ENCODE measurements around the gene HELZ2. TPM values are rescaled to one million over a fixed set of nuclear protein-coding genes. Genes with fewer than 3 reads are reported as not detected.
"Not testable (repeated sequence)": the region's sequence is repeated elsewhere in the genome, so short reads cannot be mapped to it uniquely, and the experiment has no call there.

The HELZ2 gene
- total RNA-seq, 1 donor from 2014 or later = 58.1 TPM

DNA sequence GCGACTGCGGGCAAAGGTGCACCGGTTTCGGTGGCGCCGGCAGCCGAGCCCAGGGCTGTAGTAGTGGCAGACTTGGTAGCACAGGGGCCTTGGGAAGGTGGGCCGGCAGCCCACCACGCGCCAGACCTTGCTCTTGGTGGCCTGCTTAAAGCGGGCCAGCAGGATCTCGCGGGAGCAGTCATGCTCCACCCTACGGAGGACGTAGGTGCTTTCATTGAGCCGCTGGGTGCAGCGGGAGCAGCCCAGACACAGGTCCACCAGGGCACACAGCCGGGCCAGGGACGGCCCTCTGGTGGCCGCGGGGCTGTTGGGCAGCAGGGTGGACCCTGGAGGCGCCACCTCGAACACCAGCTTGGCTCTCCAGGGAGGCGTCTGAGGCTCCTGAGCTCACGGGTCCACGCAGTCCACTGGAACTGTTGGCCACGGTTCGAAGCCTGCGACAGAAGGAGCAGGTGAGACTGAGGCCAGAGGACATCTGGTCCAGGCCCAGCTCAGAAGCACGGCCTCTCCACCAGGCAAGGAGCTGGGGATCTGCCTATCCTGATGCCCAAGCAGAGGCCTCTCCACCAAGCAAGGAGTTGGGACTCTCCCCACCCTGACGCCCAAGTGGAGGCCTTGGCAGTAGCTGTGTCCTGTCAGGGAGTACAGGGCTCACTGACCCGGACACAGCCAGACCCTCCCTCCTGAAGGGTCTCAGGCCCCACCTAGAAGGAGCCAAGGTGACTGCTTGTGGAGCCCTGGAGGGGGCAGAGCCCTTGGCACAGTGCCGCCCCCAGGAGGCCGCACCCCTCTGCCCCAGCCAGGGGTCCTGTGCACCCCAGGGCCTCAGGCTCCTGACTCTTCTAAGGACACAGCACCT, 1.0 kb downstream of the HELZ2 start:
- peak overlapping the region; percentile 62 to 68 for H3K27ac ChIP-seq
- H3K4me1 ChIP-seq = peaks cover 8 to 9% of the 10 kb centered on the region in 2 donors
- peaks cover 0 to 6% of the 10 kb centered on the region in 2 donors for H3K36me3 ChIP-seq
- no peak for DNase-seq (ENCODE audit: low spot score in 2 of 2)
- no peaks in the 10 kb centered on the region for H3K27me3 ChIP-seq
- H3K4me3 ChIP-seq = peak overlapping the region; percentile 70 to 92
- H3K9me3 ChIP-seq = no peaks in the 10 kb centered on the region
- TF ChIP-seq, protein P1, sequence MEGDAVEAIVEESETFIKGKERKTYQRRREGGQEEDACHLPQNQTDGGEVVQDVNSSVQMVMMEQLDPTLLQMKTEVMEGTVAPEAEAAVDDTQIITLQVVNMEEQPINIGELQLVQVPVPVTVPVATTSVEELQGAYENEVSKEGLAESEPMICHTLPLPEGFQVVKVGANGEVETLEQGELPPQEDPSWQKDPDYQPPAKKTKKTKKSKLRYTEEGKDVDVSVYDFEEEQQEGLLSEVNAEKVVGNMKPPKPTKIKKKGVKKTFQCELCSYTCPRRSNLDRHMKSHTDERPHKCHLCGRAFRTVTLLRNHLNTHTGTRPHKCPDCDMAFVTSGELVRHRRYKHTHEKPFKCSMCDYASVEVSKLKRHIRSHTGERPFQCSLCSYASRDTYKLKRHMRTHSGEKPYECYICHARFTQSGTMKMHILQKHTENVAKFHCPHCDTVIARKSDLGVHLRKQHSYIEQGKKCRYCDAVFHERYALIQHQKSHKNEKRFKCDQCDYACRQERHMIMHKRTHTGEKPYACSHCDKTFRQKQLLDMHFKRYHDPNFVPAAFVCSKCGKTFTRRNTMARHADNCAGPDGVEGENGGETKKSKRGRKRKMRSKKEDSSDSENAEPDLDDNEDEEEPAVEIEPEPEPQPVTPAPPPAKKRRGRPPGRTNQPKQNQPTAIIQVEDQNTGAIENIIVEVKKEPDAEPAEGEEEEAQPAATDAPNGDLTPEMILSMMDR (IDR thresholded peaks at IDR 0.05) = no peak
- intact Hi-C loops (cut with DNase I) = loop anchor here (5.0 kb wide), 2 partner anchors 51 to 54 kb away; partner anchors contain the start of genes GMEB2 and PPDPF

DNA sequence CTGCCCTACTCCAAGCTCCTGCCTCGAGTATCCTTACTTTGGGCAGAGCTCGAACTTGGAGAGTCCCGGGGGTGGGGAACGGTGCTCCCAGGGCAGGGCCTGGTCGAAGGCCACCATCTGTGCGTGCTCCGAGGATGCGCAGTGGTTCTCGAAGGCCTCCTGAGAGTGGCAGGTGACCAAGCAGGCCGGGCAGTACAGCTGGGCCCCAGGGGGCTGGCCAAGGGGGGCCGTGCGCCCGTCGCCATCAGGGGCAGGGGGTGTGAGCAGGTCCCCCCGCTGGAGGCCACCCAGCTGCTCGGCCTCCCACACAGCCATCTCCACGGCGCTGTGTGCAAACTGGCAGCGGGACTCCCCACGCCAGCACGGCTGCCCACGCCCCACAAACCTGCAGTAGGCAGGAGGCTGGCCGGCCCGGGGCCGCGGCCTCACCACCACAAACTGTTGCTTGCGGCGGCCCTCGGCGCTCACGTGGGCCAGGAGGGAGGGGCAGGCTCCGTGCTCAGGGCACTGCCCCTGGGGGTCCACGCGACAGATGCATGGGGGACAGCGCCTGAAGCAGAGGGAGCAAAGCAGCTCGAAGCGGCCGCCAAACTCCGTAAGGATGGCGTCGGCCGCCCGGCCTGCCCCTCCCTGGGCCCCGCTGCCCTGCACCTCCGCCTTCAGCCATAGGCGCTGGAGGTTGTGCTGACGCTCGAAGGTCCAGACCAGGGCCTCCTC, 1.8 kb downstream of the HELZ2 start:
- H3K27ac ChIP-seq = no peak overlapping the region
- DNase-seq (ENCODE audit: low spot score in 2 of 2) = no peak
- H3K36me3 ChIP-seq = peaks cover 0 to 6% of the 10 kb centered on the region in 2 donors
- no peaks in the 10 kb centered on the region for H3K27me3 ChIP-seq
- peaks cover 8 to 9% of the 10 kb centered on the region in 2 donors for H3K4me1 ChIP-seq
- intact Hi-C loops (cut with DNase I) = loop anchor here (5.0 kb wide), 2 partner anchors 50 to 55 kb away; partner anchors contain the start of genes GMEB2 and PPDPF
- H3K9me3 ChIP-seq = no peaks in the 10 kb centered on the region
- H3K4me3 ChIP-seq = no peak overlapping the region
- TF ChIP-seq, protein P1 (IDR thresholded peaks at IDR 0.05) = no peak

DNA sequence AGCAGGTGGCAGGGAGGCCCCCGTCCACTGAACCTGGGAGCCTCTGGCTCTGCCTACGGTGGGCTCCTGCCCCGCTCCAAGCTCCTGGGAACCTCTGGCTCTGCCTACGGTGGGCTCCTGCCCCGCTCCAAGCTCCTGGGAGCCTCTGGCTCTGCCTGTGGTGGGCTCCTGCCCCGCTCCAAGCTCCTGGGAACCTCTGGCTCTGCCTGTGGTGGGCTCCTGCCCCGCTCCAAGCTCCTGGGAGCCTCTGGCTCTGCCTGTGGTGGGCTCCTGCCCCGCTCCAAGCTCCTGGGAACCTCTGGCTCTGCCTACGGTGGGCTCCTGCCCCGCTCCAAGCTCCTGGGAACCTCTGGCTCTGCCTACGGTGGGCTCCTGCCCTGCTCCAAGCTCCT, 3.0 kb downstream of the HELZ2 start:
- not testable (repeated sequence) for H3K4me1 ChIP-seq; H3K27ac ChIP-seq; H3K27me3 ChIP-seq; H3K4me3 ChIP-seq; DNase-seq (ENCODE audit: low spot score in 2 of 2); H3K9me3 ChIP-seq
- peaks cover 0 to 12% of the 10 kb centered on the region in 2 donors for H3K36me3 ChIP-seq
- intact Hi-C loops (cut with DNase I) = loop anchor here (5.0 kb wide), 2 partner anchors 49 to 56 kb away; partner anchors contain the start of genes GMEB2 and PPDPF

DNA sequence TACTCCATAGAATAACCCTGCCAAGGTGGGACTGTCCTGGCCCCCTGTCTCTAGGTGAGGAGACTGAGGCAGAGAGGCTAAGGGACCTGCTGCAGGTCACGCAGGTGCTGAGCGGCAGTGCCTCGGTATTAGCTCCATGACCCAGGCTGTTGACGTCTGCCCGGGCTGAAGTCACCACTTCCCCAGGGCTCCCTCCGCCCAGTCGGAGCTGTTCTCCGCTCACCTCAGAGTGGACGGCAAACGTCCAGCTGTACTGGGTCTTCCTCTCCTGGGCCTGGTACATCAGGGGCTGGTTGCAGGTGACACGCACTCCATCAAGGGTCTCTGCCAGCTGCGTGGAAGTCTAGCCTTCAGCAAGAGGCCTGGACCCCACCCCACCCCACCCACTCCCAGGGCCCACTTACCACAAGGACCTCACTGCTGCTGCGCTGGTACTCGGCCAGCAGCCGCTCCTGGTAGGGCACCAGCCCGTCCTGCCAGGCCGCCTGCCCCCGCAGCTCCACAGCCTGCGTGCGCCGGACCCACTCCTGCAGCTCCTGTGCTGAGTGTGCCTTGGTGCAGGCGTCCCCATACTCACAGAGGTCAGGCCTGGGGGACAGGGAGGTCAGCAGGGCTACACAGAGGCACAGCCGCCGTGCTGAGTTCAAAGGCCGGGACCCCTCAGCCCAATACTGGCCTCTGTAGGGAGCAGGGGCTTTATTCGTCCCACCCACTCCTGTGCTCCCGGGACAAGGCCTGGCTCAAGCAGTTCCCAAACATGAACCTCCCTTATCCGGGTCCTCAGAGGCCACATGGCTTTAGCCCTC, 3.6 kb downstream of the HELZ2 start:
- Histone ChIP-seq H3K36me3 (peaks cover under 1 to 17% of the 10 kb centered on the region in 2 donors), H3K4me3 (no peak overlapping the region), H3K27me3 (no peaks in the 10 kb centered on the region), H3K4me1 (peaks cover 8 to 9% of the 10 kb centered on the region in 2 donors), H3K9me3 (no peaks in the 10 kb centered on the region), H3K27ac (no peak overlapping the region)
- TF ChIP-seq, protein P1 (IDR thresholded peaks at IDR 0.05) = no peak
- DNase-seq (ENCODE audit: low spot score in 2 of 2) = no peak
- intact Hi-C loops (cut with DNase I) = loop anchor here (5.0 kb wide), 2 partner anchors 48 to 57 kb away; partner anchors contain the start of genes GMEB2 and PPDPF

DNA sequence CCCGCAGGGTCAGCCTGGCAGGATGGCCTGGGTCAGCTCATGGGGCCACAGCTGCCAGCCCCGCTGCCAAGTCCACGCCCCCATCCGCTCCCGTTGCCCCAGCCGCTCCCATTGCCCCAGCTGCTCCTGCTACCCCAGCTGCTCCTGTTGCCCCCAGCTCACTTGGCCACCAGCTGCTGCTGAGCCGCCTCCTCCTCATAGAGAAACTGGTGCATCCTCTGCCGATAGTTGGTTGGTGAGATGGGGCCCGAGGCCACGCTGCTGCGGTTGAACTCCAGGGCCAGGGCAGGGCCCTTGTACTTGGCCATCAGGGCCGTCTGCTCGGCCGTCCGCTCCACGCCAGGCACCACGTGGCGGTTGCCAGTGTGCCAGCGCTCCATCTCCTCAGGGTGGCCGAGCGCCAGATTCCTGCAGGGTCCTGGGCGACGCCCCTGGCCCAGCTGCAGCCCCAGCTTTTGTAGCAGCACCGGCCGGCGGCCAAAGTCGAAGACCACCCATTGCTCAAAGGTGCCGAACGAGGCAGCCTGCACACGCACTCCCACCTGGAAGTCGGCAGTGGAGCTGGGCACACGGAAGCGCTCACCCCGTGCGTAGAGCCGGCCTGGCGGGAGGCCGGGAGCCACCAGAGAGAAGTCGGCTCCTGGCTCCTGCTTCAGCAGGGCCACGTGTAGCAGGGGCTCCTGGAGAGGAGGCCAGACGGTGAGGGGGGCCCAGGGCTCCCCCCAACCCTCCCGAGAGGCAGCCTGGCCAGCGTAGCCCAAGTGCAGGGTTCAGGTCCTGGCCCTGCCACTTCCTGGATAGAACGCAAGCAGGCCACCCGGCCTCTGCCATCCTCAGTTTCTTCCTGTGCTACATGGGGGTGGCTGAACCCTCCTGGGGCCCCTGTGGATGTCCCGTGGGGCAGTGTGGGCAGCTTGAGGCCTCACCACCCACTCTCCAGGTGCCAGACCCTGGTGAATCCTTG, 4.8 kb downstream of the HELZ2 start:
- Histone ChIP-seq H3K36me3 (peaks cover 13 to 27% of the 10 kb centered on the region in 2 donors), H3K4me3 (no peak overlapping the region), H3K9me3 (no peaks in the 10 kb centered on the region), H3K27ac (no peak overlapping the region), H3K27me3 (no peaks in the 10 kb centered on the region), H3K4me1 (peaks cover 6 to 9% of the 10 kb centered on the region in 2 donors)
- intact Hi-C loops (cut with DNase I) = no loop called here
- no peak for DNase-seq (ENCODE audit: low spot score in 2 of 2)
- TF ChIP-seq, protein P1 (IDR thresholded peaks at IDR 0.05) = no peak

Measured in ascending aorta (tissue), 2 donors.